ENCODE data around the gene PBRM1. TPM values are rescaled to one million over a fixed set of nuclear protein-coding genes. Genes with fewer than 3 reads are reported as not detected.

The PBRM1 gene
- total RNA-seq, 1 donor: 74.3 TPM

GRCh38 chr3:52532838-52533622, 152.7 kb downstream of the PBRM1 start:
- TF ChIP-seq CTCF (IDR thresholded peaks at IDR 0.05; ENCODE audit: insufficient read depth, low read depth, low read length): no peak
- peak overlapping the region; percentile 76 for H3K4me3 ChIP-seq (ENCODE audit: low read depth, low read length)
- DNase-seq (ENCODE audit: low read depth): peak; percentile 16

- peak; percentile 66 for DNase-seq (ENCODE audit: low read depth)
- TF ChIP-seq CTCF (IDR thresholded peaks at IDR 0.05; ENCODE audit: insufficient read depth, low read depth, low read length): no peak
- peak overlapping the region; percentile 76 for H3K4me3 ChIP-seq (ENCODE audit: low read depth, low read length)
Observed at GRCh38 chr3:52532517-52532837, 153.2 kb downstream of the PBRM1 start.

- TF ChIP-seq CTCF (IDR thresholded peaks at IDR 0.05; ENCODE audit: insufficient read depth, low read depth, low read length): no peak
- H3K4me3 ChIP-seq (ENCODE audit: low read depth, low read length): peak overlapping the region; percentile 76
- no peak for DNase-seq (ENCODE audit: low read depth)
Observed at GRCh38 chr3:52531860-52532516, 153.7 kb downstream of the PBRM1 start.

GRCh38 chr3:52530918-52531826, 154.5 kb downstream of the PBRM1 start:
- peak overlapping the region; percentile 76 for H3K4me3 ChIP-seq (ENCODE audit: low read depth, low read length)
- DNase-seq (ENCODE audit: low read depth): no peak
- TF ChIP-seq CTCF (IDR thresholded peaks at IDR 0.05; ENCODE audit: insufficient read depth, low read depth, low read length): no peak

GRCh38 chr3:52529376-52530333, 156.1 kb downstream of the PBRM1 start:
- DNase-seq (ENCODE audit: low read depth): peak; percentile 76
- no peak for TF ChIP-seq CTCF (IDR thresholded peaks at IDR 0.05; ENCODE audit: insufficient read depth, low read depth, low read length)
- no peak overlapping the region for H3K4me3 ChIP-seq (ENCODE audit: low read depth, low read length)
